Fibroblast of gingiva (primary cell): ENCODE measurements around the gene CCDC188.

ENCODE experiments used
- DNase-seq: peaks from one replicate; pipeline ENCODE4 v3.0.0-alpha.2; 2011; ENCODE audit warnings: low read depth

Gene CCDC188

DNA sequence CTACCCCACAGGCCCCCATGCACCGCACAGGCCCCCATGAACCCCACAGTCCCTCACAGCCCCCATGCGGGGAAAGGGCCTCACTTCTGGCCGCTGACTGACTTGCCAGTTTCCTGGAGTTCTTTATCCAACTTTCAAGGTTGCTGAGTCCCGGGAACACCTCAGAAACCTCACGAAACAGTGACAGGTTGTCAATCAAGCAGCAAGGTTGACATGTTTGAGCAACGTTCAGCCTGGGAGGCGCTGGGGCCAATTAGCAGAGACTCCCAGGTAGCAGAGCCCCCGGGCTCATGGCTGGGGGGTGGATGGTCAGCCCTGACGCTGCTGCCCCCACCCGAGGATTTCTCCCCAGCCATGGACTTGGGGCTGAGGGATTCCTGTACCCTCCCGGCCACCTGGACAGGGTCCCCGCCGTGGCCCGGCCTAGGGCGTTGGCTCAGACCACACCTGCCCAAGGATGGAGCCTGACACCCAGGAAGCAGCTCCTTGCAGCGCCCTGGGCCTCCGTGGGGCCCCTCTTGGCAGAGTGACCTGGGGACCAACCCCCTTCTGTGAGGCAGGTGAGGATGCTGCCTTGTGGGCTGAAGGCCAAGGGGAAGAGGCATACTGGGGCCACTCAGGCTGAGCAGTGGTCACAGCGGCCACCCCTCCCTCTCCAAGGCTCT lies 33.8 kb upstream of the CCDC188 start:
- DNase-seq: no peak

DNA sequence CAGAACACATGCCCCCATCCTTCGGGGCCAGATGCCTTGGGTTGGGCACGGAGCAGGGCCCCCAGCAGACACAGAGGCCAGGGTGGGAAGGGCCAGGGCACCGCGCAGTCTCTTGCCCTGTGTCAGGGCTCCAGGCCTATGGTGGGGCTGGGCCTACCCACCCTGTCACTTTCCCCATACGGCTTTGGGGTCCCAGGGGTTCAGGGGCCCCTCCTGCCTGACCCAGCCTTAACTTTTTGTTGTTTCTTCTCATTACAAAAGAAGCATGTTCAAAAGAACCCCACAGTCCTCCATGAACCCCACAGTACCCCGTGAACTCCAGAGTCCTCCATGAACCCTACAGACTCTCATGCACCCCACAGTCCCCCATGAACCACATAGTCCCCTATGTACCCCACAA lies 33.0 kb upstream of the CCDC188 start:
- no peak for DNase-seq

GRCh38 chr22:20183101-20183500 lies 32.2 kb upstream of the CCDC188 start:
- DNase-seq: no peak

GRCh38 chr22:20182365-20182764 lies 31.5 kb upstream of the CCDC188 start:
- no peak for DNase-seq

- DNase-seq: no peak
Measured at GRCh38 chr22:20181884-20182236, 31.0 kb upstream of the CCDC188 start.

- DNase-seq: no peak
Measured at GRCh38 chr22:20181194-20181883, 30.5 kb upstream of the CCDC188 start.

DNA sequence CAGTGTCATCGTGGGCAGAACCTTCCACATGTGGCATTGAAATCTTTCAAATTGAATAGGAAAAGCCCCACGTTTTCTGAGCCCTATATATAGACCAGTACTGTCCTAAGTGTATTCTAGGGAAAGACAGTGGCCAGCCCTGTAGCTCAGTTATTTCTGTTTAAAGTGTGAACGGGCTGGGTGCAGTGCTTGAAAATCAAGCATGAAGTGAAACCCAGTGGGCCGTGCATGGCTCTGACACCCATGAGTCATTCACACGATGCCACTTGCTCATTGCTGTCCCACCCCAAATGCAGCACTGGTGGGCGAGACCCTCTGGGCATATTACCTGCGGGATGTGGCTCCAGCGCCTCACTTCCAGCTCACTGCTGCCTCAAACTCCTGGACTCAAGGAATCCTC lies 29.8 kb upstream of the CCDC188 start:
- no peak for DNase-seq

DNA sequence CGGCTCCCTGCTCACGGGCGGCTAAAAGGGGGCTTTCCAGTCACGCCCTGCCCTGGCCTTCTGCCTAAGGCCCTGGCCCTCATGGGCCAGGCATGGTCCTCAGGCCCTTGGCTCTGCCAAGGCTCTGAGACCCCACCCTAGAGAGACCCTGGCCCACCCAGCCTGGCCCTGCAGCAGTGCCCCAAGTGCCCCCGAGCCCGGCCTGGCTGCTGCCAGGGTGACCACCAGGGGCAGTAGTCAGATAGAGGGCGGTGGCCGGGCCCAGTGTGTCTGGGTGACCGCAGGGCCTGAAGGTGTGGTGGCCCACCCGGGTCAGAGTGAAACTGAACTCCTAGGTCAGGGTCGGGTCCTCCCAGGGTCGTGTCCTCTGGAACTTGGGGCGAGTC lies 29.4 kb upstream of the CCDC188 start:
- DNase-seq: no peak

- no peak for DNase-seq
Measured at GRCh38 chr22:20179455-20180244, 28.8 kb upstream of the CCDC188 start.

DNA sequence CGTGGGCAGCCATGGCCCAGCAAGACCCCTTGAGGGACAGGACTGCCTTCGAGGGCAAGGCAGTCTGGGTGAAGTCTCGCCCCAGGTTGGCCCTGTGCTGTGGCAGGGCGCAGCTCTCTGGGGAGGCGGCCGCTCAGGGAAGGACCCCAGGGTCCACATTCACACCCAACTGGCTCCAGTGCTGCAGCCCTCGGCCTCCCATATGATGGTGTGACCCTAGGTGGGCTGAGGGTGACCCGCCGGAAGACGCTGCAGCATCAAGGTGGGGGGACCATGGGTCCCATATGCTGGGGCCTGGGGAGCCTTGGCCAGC lies 28.0 kb upstream of the CCDC188 start:
- DNase-seq: no peak

GRCh38 chr22:20178075-20178914 lies 27.4 kb upstream of the CCDC188 start:
- DNase-seq: no peak

GRCh38 chr22:20177217-20177911 lies 26.5 kb upstream of the CCDC188 start:
- DNase-seq: no peak

DNA sequence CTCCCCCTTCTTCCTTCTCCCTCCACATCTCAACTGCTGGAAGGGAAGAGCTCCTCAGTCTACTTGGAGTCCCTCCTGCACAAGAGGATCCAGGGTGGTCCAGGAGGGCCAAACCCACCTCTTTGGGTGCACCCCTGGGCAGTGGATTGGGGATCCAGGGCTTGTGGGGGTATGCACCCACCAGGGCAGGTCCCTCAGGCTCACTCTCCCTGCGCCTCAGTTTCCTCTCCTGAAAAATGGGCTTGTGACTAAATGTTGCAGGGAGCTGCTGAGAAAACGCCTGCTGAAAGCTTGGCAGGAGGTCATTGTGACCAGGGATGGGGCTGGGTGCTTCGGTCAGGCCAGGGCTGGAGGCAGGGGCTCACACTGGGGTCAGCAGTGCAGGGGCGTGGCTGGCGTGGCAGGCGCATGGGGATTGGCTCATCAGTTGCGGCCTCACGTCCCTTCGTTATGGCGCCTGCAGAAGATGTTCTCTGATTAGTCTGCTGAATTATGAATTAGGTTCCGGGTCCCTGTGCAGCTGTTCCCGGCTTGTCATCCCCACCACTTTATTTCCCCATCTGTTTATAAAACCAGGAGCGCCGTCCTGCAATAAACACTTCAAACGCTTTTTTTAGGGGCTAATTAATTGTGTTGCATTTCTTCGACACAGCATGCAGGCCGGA lies 25.7 kb upstream of the CCDC188 start:
- DNase-seq: no peak

DNA sequence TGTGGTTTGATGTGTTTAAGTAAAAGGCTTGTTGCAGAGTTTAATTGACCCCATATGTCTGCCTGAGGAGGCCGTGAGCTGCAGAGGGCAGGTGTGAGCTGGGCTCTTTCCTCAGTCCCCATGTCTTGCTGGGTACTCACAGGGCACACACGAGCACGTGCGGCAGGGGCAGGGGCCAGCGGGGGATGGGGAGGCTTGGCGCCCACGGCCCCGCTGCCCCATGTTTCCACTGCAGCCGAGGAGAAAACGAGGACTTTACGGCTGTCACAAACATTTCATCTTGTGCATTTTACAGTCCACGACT lies 24.7 kb upstream of the CCDC188 start:
- DNase-seq: peak; percentile 14

DNA sequence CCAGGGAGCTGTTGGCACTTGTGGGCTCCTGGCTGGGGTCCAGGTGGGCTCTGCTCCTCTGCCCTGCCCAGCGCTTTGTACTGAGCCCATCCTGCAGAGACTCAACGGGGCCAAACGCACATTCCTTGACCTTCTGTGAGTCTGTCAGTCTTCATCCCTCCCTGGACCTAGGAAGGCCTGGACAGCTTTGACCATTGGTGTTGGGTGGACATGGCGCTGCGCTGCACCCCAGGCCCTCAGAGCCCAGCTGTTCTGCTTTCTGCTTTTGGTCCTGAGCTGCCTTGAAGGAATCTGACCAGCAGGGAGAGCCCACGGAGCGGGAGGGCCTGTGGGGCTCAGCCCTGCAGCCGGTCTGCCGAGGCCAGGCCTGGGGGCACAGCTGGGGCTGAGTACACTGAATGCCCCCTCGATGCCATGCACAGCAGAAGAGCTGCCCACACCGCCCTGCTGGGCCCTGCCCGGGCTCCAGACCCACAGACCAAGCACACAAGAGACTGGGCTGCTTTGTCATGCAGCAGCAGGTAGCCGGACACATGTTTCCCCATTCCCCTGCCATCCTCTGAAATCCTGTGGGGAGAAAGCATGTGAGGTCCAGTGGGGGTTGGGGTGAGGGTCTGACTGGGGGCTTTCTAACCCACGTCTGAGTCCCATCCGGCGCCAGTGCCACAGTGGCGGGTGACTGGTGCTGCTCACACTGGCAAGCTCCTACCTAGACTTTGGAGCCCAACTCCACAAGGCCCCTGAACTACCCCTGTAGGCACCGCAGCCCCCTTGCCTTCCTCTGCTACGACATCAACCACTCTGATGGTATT lies 24.1 kb upstream of the CCDC188 start:
- DNase-seq: no peak

DNA sequence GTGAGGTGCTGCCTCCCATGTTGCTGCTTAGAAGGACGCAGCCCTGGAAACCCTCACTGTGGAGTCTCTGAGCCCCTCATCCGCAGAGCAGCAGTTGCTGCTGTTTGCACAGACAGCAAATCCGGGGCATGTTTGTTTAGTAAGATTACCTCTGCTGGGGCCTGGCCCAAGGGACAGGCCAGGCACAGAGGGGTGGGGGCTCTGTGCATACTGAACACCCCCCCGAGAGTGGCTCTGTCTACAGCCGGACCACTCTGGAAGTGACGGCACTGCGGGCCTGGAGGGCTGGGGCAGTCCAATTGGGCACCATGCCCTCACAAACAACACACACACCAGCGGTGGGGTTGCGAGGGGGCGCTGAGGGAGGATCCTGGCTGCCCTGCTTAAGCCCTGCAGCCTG lies 22.9 kb upstream of the CCDC188 start:
- no peak for DNase-seq

DNA sequence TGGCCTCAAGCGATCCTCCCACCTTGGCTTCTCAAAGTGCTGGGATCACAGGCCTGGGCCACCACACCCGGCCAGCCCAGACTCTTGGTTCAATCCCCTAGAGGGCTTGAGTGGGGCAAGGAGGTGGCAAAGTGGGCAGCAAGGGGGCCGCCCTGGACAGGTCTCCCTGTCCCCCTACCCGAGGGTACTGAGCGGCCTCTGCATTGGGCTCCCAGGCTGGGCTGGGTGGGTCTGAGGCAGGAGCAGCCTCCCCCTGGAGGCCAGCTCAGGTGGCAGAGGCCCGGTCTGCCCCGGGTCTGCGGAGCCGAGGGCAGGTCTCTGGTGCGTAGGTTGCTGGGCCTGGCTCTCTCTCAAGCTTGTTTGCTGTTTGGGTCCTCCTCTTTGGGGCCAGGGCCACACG lies 22.4 kb upstream of the CCDC188 start:
- no peak for DNase-seq

GRCh38 chr22:20172141-20172613 lies 21.3 kb upstream of the CCDC188 start:
- no peak for DNase-seq

DNA sequence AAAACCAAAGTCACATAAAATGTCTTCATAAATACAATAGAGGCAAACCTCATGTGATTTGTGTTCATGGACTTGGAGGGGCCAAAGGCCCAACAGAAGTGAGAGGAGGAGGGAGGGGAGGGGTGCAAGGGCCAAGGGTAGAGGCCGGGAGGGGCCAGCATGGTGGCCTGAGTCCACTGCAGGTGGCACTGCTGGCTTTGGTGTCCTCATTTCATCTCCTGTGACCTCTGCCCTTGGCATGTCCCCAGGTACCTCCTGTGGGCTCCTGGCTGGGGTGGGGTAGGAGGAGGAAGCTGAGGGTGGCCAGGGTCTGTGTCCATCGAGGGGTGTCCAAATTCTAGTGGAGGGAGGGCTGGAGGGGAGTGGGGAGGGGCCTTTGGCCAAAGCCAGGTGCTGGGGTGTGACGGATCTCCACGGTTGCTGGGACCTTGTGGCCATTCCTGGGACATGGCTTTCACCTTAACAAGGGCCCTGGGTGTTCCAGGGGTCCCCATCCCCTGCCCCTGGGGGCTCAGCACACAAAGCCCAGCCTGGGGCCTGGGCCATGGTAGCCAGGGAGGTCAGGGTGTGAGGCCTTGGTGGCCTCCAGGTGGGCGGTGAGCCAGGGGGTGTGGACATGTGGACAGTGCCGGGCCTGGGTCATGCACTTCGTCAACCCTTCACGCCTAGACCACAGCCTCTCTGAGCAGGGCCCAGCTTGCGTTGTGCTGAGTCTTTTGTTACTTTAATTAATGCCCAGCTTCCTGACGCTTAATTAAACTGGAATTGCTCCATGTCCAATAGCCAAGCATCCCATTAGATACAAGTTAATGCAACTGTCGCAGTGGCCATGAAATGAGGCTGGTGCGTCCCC lies 20.7 kb upstream of the CCDC188 start:
- no peak for DNase-seq

- no peak for DNase-seq
Measured at GRCh38 chr22:20170170-20170569, 19.3 kb upstream of the CCDC188 start.
